DMS114 treated with DMSO at 0.1 percent for 48 hours (cell line): Measurements from ENCODE around the gene MYBBP1A.

ENCODE experiments used
- DNase-seq: peaks from one replicate; lab custom pipeline; 2025; ENCODE audit not compliant: unreplicated experiment; lab: John Stamatoyannopoulos, UW

MYBBP1A gene

GRCh38 chr17:4520894-4521600, 34.1 kb downstream of the MYBBP1A start:
- no peak for DNase-seq

GRCh38 chr17:4520060-4520893, 34.9 kb downstream of the MYBBP1A start:
- DNase-seq: no peak

DNA sequence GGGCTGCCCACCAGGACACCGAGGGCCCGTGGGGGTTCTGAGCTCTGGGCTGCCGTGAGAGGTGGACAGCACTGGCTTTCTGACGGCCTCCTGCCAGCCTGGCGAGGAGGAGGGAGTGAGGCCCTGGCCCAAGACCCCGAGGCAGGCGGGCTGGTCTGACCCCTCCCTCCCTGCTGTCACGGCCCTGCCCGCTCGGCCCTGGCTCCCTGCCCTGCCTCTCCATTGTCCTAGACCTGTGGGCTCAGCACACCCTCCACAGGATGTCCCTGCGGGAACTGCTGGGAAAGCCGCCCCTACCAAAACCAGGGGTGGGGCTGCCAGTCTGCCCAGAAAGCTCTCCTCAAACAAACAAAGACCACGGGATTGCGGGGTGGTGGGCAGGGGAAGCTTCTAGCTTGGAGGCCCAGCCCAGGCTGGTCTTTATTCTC, 35.8 kb downstream of the MYBBP1A start:
- DNase-seq: no peak

GRCh38 chr17:4518901-4519300, 36.3 kb downstream of the MYBBP1A start:
- no peak for DNase-seq

GRCh38 chr17:4516735-4517134, 38.4 kb downstream of the MYBBP1A start:
- no peak for DNase-seq

GRCh38 chr17:4515501-4515900, 39.7 kb downstream of the MYBBP1A start:
- DNase-seq: no peak

- no peak for DNase-seq
Observed at GRCh38 chr17:4514779-4515178, 40.4 kb downstream of the MYBBP1A start.

GRCh38 chr17:4514206-4514605, 41.0 kb downstream of the MYBBP1A start:
- no peak for DNase-seq

DNA sequence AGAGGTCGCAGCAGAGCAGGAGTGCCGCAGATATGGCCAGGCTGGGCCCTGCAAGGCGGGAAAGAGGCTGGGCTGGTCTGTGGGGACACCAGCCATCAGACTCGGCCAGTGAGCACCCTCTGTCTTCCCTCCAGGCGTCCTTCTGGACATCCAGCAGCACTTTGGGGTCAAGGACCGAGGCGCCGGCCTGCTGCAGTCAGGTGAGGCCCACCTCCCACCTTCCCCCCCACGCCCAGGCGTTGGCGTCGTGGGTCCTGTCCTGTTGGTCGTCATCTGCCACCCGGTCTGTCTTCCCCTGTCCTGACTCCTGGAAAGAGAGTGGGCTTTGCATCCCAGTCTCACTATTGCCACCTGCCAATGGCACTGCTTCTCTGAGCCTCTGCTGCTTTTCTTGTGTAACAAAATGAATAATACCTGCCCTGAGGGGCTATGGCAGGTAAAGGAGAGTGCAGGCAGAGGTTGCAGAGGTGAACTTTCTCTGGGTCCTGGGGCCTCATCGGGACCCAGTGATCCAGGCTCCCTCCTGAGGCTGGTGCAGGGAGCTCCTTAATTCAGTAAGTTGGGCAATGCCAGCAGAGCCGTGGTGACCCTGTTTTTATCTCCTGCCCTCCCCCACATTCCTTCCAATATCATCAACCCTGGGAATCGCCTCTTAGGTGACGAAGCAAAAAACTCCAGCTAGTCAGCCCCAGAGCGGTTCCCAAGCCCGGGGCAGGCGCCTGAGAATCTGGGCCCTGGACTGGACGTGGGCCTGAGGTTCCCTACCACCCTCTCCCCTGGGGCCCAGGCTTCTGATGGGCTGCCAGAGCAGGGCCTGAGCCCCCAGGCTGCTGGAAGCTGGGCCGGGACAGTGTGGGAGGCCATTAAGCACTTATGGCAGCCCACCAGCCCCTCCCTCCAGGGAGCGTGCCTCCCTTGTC, 41.8 kb downstream of the MYBBP1A start:
- DNase-seq: no peak

DNA sequence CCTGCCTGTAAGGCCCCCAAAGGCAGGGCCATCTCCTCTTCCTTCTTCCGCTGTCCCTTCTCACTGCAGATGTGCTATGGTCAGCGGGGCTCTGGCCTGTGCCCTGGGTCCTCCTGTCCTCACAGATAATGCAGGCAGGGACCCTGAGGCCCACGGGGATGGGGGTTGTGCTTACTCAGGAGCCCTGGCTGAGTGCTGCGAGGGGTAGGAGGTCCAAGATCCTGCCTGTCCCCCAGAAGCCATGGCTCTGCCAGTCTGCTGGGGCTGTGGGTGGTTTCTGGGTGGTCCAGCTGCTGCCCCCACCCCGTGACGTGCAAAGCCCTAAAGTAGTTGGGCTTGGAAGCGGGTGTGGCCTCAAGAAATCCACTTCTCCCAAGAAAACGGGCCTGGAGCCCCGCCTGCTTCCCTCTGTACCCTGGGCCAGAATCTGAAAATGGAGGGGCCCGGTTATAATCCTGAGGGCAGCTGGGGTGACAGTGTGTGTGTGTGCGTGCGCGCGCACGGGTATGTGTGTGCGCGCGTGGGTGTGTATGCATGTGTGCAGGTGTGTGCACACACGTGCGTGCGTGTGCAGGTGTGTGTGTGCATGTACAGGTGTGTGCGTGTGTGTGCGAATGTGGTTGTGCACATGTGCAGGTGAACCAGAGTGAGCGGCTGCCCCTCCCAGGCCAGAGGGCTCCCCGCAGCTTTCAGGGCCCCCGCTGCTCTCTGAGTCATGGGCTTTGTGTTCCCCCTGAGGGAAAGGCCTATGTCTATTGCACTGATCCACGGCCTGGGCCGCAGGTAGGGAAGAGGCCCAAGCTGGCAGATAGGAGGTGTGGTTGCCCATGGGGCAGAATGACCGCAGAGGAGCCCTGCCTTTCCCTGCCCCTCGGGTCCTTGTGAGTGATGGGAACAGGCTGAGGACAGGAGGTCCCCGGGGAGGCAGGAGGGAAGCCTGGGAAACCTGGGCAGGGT, 42.8 kb downstream of the MYBBP1A start:
- DNase-seq: no peak

DNA sequence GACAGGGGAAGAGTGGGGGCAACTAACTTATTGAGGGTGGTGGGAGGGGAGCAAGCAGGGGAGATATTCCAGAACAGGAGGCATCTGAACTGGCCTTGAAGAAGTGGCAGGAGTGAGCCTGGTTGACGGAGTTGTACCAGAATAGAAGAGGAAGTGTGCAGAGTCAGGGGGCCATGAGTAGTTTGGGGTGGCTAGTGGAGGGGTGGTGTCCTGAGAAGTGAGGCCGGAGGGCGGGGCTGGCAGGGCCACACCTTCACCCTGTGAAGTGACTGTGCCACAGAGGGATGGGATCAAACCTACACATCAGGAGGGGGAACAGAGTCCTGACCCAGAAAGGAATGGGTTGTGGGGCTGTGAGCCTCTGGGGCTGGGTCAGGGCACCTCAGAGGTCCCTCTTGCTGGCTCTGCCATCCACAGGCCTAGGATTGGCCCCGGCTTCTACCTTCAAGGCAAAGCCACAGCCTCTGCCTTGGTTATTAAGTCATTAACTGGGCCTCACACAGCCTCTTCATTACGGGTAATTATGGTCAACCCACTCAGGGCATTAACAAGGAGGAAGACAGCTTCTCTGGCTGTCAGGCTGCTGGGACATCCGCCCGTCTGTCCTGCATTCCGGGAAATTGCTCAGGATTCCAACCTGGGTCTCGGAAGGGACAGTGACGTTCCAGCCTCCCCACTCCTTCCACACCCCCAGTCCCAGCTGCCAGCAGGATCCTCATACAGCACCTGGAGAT, 43.8 kb downstream of the MYBBP1A start:
- DNase-seq: no peak

DNA sequence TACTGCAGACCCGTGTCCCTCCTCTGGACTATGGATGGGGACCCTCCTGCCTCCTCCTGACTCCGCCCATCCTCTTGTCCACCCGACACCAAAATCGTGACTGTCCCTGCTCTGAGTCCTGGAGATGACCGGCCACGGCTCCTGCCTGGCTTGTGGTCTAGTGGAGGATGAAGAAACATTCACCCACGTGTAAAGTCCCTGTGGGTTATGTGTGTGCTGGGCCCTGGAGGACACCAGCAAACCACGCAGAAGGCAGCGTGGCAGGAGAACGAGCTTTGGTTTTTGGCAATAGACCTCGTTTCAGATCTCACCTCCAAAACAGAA, 44.6 kb downstream of the MYBBP1A start:
- no peak for DNase-seq

DNA sequence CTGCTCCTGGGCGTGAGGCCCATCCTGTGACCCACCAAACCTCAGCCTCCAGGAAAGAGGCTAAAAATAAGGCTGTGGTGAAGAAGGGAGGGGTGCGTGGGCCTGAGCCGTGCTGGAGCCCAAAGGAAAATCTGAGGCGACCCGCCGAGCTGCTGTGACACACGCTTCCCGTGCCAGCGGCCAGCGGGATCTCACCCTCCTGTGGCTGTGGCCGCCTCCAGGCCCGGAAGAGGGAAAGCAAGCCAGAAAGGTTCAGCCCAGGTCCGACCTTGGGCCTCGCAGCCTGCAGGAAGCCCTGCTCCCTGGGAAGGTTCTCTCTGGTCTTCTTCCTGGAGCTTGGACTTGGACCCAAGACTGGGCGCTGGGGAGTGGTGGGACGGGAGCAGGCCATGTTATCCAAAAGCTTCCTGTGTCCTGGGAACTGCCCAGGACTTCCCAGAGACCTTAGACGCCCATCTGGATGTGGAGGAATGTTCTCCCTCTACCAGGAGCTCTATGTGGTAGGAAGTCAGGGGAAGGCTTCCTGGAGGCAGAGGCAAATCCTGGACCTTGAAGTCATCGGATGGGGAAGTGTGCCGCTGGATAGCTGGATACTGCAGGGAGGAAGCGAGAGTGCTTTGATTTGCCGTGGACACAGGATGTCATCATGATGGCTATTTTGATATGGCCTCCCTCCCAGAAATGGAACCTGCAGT, 45.1 kb downstream of the MYBBP1A start:
- no peak for DNase-seq

DNA sequence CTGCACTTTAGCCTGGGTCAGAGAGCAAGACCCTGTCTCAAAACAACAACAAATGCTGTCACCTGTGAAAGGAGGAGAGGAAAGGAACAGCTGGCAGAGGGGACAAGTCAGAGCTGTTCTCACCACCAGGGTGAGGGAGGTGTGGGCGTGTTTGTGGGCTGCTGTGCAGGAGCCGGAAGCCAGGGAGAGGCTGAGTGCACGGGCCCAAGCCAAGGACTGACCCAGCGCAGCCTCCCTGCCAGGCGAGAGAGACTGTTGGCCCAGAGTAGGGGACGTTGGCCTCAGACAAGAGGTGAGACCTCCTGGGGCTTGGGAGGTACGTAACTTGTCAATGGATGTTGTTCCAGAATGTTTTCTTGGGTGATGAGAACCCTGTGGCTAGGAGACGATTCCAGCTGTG, 45.8 kb downstream of the MYBBP1A start:
- no peak for DNase-seq

DNA sequence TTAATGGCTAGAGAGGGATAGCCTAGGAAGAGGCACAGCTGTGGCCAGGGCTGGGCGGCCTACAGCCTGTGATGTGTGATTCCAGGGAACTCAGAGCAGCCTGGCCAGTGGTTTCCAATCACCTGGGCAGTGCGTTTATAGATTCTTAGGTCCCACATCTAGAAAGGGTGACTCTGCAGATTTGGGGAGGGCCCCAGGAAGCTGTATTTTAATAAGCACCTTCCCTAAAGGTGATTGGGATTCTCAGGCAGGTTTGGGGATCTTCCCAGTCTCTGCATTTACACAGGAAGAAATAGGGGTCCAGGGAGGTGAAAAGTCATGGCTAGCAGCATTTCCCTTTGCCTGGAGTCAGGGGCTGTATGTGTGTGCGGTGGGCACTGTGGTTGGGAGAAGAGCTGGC, 47.0 kb downstream of the MYBBP1A start:
- DNase-seq: no peak

DNA sequence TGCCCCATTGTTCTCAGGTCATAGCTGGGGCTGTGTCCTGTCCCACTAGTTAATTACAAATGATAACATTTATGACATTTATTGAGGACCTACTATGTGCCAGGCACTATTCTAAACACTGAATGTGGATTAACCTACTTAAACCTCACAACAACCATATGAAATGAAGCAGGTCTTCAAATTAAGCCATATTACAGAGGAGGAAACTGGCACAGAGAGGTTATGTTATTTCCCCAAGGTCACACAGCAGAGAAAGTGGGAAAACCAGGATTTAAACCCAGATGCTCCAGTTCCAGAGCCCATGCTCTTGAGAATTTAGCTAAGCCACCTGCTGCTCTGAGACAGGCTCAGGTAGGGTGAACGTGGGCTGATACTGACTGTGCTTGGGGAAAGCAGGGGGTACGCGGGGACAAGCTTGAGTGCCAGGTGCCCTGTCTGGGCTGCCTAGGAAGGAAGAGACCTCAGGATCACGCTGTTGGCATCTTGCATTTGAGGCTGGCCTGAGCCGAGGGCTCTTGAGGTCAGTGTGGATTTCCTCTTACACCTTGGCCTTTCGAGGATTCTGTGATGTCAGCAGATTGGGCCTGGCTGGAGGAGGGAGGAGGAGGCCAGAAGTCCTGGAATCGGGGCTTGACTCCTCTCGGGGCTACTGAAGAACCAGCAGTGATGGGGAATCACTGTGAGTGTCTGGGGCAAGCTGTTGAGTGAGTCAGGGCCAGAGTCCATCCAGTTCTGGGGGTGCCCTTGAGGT, 47.6 kb downstream of the MYBBP1A start:
- no peak for DNase-seq

- DNase-seq: no peak
Observed at GRCh38 chr17:4506892-4507291, 48.3 kb downstream of the MYBBP1A start.

DNA sequence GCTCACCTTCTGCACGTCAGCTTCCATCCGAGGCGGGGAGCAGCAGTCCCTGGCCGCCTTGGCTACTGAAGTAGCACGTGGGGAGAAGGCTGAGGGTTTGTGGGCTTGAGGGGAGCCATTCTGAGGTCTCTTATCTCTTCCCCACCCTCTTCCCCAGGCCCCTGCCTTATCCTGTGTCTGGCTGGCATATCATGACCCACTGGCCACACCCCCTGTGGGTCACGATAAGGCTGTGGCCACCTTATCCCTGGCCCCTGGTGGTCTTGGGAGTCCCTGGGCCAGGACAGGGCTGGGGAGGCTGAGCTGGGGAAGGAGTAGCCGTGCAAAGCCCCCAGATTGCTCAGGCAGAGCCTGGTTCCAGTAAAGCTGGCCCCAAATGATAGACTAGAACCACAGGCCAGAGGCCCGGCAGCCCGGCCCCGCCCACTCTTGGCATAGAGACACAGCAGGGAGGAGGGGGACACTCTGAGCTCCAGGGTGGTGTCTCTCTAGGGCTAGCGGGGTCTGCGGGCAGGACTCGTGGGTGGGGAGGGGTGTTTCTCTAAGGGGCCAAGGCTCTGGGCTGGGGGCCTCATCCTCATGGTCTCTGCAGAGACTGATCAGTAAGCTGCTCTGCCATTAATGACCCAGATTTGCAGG, 48.9 kb downstream of the MYBBP1A start:
- no peak for DNase-seq
